GM21360 (cell line): ENCODE data around the gene RNU1-4.
A peak's percentile ranks its signal among the peaks of the same experiment; 100 is the strongest.
"Not testable (repeated sequence)": the region's sequence is repeated elsewhere in the genome, so short reads cannot be mapped to it uniquely, and the experiment has no call there.

Source experiments
- ATAC-seq: cut with Tn5 transposase; IDR thresholded peaks from one replicate; pipeline ENCODE4 v1.9.1; 2021; ENCODE audit warnings: mild to moderate bottlenecking, moderate library complexity; ENCODE audit not compliant: unreplicated experiment

RNU1-4 gene

GRCh38 chr1:16707130-16708093, 32.9 kb upstream of the RNU1-4 start:
- ATAC-seq = not testable (repeated sequence)

GRCh38 chr1:16708704-16709103, 31.6 kb upstream of the RNU1-4 start:
- not testable (repeated sequence) for ATAC-seq

DNA sequence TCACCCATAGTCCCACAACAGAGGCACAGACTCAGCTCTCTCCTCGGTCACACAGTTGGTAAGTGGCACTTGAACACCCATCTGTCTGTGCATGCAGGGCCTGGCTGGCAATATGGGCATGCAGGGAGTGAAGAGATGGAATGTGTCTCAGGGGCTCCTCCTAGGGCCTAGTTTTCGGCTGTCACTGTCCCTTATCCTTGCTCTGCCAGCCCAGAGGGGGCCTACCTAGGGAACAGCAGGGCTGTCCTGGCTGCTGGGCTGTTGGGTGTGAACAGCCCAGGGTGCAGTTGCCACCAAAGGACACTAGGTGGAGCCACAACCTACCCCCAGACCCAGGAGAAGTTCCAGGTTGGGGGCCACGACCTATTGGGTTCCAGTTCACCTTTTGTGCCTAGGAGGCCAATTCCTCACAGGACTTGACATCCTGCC, 30.6 kb upstream of the RNU1-4 start:
- ATAC-seq = peak; percentile 69

DNA sequence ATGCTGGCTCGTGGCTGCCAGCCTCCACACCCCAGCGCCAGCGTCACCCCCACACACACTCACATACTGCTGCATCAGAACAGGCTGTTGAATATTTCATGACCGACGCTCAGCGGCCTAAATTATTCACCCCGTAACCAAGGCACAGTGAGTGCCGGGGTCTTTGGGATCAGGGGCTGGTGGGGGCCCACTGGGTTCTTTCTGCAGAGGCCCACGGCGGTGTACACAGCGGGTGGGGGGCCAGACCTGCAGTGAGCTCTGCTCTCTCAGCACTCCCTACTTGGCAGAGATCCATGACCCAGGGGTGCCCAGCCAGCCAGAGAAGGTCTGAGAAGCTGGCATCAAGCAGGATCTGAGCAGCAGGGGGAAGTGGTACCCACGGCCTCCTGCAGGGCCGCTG, 29.7 kb upstream of the RNU1-4 start:
- ATAC-seq = not testable (repeated sequence)

- ATAC-seq = not testable (repeated sequence)
These were observed 28.2 kb upstream of the RNU1-4 start for GRCh38 chr1:16712131-16712530.

- not testable (repeated sequence) for ATAC-seq
These were observed 27.7 kb upstream of the RNU1-4 start for GRCh38 chr1:16712582-16712981.

GRCh38 chr1:16712984-16713383, 27.3 kb upstream of the RNU1-4 start:
- ATAC-seq = not testable (repeated sequence)

GRCh38 chr1:16713480-16713879, 26.8 kb upstream of the RNU1-4 start:
- not testable (repeated sequence) for ATAC-seq

GRCh38 chr1:16716691-16717335, 23.5 kb upstream of the RNU1-4 start:
- no peak for ATAC-seq

DNA sequence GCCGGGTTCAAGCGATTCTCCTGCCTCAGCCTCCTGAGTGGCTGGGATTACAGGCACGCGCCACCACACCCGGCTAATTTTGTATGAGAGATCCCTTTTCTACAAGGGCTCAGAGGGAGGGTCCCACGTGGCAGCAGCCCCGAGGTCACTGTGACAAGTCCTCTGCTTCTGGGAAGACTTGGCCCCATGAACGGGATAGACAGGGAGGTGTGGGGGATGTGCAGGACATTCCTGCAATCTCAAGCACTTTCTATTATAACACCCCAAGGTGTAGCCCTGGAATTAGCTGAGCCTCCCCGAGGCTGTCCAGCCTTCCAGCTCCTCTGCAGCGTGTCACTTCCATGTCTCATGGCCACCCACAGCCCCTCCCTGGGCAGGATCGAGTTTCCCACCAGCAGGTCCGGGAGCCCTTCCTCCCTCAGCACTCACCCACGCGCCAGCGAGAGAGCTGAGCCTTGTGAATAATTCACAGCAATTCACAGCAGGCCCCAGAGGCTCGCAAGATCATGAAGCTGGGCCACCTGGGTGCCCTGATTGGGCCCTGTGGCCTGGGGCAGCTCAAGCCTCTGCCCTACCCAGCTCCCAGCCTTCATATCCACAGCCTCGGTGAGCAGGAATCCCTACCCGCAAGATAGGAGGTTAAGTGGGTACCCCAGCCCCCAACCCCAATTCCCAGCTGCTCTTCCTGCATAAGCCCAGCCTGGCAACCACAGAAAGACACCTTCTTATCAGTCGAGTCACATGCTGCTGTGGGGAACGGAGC, 22.8 kb upstream of the RNU1-4 start:
- no peak for ATAC-seq

DNA sequence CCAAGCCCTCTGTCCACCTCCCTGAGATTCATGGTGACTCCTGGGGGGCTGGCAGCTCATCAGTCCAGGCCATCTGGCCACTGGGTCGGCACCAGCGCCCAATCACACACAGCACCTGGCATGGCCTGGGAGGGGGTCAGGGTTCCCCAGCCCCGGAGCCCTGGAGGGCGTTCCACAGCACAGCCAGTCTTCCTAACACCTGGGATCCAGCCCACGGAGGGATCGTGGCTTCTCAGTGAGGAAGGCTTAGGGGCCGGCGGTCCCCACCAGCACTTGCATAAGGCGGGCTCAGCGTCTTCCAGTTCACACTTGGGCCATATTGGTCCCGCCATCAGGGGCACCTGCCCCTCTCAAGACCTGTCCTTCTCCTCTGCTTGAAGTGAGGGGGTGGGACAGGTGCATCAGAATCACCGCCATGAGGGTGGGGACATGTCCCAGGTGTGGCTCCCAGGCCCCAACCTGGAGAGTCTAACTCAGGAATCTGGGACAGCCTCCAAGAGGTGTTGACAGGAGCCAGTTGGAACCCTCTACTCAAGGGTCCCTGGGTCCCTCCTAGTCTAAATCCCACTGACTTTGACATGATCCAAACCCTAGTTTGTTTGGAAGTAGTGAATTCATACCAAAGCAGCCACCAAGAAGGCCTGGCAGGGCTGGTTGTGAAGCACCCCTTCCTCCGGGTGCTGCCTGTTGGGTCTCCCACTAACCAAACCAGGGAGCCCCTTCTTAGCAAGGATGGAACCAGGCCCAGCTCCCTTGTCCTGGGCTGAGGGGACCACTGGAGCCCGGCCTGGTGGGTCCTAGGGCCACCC, 22.0 kb upstream of the RNU1-4 start:
- not testable (repeated sequence) for ATAC-seq

- no peak for ATAC-seq
These were observed 21.3 kb upstream of the RNU1-4 start for GRCh38 chr1:16718908-16719533.

- no peak for ATAC-seq
These were observed 20.6 kb upstream of the RNU1-4 start for GRCh38 chr1:16719571-16720350.

DNA sequence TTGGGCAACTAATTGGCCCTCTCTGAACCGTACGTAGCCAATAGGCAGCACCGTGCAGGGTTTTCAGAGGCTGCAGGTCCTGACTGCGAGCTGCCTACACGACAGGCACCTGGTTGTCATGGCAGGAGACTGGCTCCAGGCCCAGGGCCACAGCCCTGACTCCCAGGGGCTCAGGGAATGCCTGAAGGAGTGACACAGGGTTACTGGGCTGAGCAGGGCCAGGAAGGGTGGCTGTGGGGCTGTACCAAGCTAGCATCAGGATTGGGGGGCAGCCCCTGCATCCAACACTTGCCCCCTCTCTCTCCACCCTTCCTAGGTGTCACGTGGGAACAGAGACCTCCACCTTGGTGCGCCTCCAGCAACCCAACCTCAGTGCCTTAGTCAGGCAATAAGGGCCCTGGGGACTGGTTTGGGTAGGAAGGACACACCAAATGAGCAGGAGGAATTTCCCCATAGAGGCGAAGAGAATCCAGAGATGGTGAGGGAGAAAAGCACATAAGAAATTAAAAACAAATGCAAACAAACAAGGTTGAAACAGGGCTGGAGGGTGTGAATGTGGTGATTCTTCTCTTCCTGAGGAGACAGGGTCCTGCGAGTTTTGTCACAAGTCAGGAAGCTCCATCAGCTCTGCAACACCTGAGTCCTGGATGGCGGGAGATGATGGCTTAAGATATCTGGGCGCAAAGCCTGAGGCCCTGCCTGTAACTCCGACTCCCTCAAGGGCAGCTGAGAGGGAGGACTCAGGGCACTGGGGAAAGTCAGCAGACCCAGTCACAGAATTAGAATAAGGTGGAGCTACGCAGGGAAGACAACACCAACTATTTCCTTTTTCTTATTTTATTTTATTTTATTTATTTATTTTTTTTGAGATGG, 19.7 kb upstream of the RNU1-4 start:
- no peak for ATAC-seq

DNA sequence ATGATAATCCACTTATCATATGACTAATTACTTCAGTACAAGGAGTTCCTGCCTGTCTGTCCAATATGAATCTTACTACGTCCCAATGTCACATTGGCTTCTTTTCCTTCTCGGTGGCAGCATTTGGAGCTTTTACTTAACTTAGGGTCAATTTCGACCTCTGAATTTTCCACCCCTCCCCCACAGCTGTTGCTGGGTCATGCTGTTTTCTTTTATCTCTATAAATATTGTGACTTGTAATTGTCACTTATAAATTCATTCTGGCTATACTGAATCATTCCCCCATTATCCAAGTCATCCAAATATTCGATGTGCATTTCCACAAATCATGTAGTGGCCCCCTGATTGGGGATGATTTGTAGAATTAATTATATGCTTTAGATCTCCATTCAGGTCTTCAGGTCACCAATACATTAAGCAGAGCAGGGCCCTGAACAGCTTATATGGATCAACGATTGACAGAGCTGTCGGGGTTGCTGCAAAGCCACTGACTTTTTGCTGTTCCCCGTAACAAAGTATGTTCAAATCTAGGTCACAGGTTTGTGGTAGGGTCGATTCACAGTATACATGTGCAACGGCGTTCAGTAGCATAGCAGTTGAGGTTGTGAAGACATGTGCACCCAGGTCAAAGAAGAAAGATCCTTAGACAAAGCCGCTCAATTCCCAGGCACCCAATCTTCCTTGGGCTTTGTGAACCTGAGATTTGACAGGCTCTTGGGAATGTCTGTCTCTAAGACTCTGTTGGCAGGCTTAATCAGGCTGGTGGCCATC, 18.3 kb upstream of the RNU1-4 start:
- no peak for ATAC-seq

DNA sequence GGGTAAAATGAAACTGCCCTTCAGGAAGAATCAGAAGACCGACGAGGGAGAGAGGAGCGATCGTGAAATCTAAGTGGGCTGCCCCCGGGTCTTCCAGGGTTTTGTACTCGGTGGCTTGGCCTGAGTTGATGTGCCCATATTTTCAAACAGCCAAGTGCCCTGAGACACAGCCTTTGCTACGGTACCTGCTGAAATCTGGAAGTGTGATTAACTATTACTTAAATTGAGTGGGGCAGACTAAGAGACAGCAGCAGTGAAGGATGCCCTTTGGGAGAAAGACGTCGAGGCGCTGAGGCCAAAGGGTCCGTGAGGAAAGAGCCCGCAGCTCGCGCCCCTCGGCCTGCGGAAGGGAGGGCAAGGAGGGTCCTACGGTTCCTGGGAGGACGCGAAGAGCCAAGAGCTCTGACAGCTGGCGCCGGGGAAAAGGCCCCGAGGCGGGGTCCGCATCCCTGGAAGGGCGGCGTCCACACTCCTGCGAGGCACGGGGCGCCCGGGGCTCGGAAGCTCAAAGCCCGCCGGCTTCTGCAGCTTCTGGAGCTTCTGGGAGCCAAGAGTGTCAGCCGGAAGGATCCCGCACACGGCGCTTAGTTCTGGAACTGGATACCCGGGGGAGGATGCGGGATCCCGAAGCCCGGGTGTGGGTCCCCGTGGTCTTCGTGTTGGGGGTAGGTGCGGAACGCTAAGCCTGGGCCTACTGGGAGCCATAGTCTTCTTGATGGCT, 15.4 kb upstream of the RNU1-4 start:
- no peak for ATAC-seq
